ENCODE results near the gene SLC19A2.

DNA sequence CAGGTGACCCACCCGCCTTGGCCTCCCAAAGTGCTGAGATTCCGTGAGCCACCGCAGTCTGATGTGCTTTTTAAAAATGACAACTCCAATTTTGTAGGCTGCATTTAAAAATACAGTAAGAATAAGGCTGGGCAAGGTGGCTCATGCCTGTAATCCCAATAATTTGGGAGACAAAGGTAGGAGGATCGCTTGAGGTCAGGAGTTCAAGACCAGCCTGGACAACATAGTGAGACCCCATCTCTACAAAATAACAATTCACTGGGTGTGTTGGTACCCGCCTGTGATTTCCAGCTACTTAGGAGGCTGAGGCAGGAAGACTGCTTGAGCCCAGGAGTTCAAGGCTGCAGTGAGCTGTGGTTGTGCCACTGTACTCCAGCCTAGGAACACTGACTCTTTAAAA lies 23.4 kb downstream of the SLC19A2 start:
- TF ChIP-seq CTCF (IDR thresholded peaks at IDR 0.05) (no peak), POLR2A (IDR thresholded peaks at IDR 0.05) (no peak)

Data from Peyer's patch (tissue), 4 donors.